Stimulated activated CD4-positive, alpha-beta T cell treated with anti-CD3 and anti-CD28 coated beads, Interleukin-15, amount 100 ng/mL, for 1 hour (primary cell): ENCODE data around the gene SLX4IP.

Experiments
- DNase-seq, 2 donors: peaks; one replicate each; pipeline ENCODE4 v3.0.0-alpha.2; 2020; ENCODE audit warnings: low read depth in 1 of 2, low spot score in 1 of 2

SLX4IP gene

DNA sequence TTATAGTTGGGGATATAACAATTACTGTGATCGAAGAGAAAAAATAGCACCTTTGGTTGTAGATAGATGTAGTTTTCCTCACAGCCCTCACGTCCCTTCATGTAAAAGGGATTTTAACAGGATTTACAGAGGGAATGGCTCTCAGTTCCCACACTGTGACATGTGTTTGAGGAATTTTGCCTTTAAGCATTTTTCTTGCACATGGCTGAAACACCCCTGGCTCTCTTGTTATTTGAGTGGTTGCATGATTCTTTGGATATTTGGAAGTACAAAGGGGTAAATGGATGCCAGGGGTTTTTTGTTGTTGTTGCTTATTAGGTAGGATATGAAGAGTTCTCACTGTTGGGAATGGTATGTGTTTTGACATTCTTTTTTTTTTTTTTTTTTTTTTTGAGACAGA, 190.5 kb downstream of the SLX4IP start:
- no peak for DNase-seq

GRCh38 chr20:10626896-10627295, 191.8 kb downstream of the SLX4IP start:
- no peak for DNase-seq

GRCh38 chr20:10629946-10630650, 195.0 kb downstream of the SLX4IP start:
- DNase-seq, result no peak

GRCh38 chr20:10631126-10631525, 196.0 kb downstream of the SLX4IP start:
- DNase-seq, result no peak

GRCh38 chr20:10632721-10633509, 197.8 kb downstream of the SLX4IP start:
- no peak for DNase-seq

- no peak for DNase-seq
Measured at GRCh38 chr20:10633718-10634117, 198.6 kb downstream of the SLX4IP start.

DNA sequence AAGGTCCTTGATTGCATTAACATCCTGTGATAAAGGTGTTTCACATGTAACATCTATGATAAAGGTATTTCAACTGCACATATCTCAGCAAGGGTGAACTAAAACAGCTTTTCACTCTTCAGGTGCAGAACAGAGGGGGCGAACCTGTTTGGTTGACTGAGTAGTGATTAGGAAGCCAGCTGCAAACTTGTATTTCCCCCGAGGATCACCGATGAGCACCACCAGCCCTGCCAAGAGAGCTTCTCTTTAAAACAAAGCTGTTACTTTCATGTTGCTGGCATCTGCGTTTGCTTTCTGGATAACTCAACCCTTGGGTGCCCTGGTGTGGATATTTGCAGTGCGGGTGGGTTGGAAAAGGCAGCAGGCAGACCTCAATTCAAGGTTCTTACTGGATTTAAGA, 199.1 kb downstream of the SLX4IP start:
- DNase-seq, result no peak

GRCh38 chr20:10634683-10635411, 199.7 kb downstream of the SLX4IP start:
- no peak for DNase-seq

DNA sequence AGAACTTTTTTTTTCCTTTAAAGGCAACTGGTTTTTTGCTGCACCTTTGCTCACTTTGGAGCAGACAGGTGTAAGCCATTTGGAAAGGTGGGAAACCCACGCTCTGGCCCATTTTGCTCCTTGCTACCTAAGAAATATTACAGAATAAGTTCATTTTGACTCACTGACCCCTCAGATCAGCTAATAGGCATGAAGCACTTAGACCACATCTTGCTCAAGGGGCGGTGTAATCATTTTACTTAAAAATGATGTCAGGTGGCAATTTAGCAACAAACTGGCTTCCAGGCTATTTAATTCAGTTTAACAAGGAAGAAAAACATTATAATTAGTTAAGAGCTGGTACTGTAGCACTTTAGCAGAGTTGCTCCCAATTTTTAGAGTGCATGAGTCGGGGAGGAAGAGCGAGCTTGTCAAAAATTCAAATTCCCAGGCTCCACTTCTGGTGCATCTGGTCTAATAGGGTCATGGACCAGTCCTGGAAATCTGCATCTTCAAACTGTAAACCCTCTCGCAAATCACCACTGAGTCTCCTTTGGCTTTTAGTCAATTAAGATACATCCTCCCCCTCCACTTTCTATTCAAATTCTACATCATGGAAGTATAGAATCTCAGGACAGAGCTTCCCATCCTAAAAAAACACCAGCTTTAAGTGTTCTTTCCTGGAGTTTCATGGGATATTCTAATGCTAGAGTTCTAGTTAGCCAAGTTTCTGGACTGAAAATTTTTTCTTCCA, 200.5 kb downstream of the SLX4IP start:
- DNase-seq, result no peak

- DNase-seq, result no peak
Measured at GRCh38 chr20:10636326-10636818, 201.3 kb downstream of the SLX4IP start.

- no peak for DNase-seq
Measured at GRCh38 chr20:10637031-10637559, 202.0 kb downstream of the SLX4IP start.

DNA sequence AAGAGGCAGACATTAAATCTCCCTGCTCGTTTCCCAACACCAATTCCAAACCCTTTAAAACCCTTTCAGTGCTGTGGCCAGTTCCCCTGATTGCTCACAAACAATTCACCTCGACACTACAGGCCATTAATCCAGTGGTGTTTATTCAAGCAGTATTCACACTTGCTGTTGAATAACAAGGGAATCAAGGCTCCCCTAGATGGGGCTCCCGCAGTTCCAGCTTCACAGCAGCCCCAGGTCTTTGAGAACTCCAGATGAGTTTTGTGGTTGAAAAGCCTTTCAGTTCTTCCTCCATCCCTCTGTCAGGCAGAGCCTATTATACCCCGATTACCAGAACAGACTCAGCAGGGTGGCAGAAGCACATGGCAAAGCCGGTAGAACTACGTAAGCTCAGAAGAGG, 202.5 kb downstream of the SLX4IP start:
- DNase-seq, result no peak

DNA sequence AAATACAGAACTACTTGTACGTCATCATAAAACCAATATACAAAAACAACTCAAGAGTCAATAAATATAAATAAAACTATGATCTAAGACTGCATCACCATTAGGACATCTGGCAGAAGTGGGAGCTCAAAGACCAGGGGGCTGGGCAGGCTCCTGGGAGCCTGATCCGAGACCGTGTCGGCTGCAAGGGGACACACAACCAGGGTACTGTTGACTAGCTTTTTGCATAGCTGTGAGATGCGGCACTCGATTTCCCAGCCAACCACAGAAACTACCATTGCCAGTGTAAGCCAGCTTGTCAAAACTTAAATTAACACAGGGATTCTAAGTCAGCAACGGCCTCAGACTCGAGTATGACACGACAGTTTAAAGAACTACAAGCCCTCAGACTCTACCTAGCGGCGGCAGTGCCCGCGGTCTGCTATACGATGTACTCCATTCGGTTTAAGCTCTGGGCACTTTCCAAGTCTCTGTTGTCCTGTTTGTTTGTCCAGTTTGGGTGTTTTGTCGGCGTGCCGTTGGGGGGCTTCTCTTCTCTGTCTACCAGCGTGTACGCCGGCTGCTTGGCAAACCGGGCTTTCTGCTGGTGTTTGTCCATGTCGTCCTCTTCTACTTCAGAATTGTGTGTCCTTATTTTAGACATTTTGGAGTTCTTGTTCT, 204.1 kb downstream of the SLX4IP start:
- no peak for DNase-seq

DNA sequence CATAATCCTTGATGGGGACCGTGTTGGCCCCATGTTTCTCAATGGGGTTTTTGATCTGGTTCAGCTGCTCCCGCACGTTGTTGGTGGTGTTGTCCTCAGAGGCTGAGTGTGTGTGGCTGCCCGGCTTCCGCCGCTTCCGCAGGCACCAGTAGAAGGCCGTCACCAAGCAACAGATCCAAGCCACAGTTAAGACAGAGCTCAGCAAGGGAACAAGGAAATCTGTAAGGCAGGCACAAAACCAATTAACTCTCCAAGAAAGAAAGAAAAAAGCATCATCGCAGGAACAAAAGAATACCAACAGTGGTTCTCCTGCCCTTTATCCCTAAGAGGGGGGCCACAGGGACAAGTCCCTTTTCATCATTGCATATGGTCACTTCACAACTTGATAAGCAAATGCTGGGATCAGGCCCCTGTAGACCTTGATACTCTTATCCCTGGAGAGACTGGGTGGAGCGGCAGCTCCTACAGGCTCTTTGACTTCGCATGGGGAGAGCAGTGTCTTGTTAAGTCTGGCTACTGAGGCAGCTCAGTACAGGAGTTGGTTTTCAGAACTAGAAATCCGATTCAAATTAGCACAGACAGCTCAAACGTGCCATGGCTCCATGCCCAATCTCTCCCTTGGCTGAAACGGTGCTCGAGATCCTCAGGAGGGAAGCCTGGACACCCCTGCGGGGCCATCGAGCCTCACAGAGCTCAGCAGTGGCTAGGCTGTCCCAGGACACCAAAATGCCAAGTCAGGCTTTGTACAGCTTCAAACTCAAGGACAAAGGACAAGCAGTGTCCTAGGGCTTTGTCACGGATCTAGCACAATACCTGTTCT, 204.8 kb downstream of the SLX4IP start:
- no peak for DNase-seq

DNA sequence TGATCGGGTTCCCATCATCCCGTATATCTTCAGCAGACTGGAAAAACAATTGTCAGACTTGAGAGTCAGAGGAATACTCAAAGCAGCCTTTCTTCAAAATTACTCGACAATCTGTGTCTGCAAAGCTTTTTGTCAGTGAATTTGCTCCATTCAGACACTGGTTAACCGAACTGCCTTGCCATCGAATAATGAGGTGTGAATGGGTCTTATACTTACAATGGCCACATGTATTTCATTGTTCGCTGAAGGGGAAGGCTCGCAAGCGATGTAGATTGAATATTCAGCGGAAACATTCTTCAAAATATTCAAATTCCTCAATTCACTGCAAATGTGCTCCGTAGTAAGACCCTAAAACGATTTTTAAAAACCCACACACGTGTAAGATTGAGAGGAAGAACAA, 205.8 kb downstream of the SLX4IP start:
- no peak for DNase-seq

DNA sequence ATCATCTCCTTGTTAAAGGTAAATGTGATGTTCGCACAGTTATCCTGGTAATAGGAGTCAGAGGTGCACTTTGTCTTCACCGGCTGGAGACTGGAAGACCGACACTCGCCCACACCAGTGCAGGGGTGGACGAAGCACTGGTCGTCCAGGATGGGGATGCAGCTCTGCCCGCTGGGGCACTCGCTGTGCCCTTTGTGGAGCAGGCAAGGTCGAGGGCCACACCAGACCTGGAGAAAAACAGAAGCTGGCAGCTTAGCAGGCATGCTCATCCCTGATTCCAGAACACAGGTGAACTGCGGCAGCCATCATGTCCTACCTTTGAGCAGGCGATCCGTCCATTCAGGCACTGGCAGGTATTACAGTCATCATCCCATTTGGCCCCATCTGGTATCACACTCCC, 206.4 kb downstream of the SLX4IP start:
- no peak for DNase-seq

- no peak for DNase-seq
Measured at GRCh38 chr20:10641893-10642292, 206.8 kb downstream of the SLX4IP start.

GRCh38 chr20:10642856-10643559, 207.9 kb downstream of the SLX4IP start:
- no peak for DNase-seq

- no peak for DNase-seq
Measured at GRCh38 chr20:10643560-10643873, 208.4 kb downstream of the SLX4IP start.
